Heart right ventricle (tissue), 16 donors: ENCODE data around the gene ATG9B. TPM values are rescaled to one million over a fixed set of nuclear protein-coding genes. Genes with fewer than 3 reads are reported as not detected.

ENCODE experiments used
- ATAC-seq, 8 donors: fragments of 200-7000 bp; cut with Tn5 transposase; one replicate each; pipeline ENCODE4 v1.9.1; 2020; ENCODE audit warnings: mild to moderate bottlenecking in 8 of 8, moderate library complexity in 8 of 8, moderate number of reproducible peaks in 1 of 8
- DNase-seq, 2 donors: peaks; one replicate each; pipeline ENCODE4 v3.0.0-alpha.2; 2020
- H3K27ac ChIP-seq, 10 donors: fragments of 200-600 bp; sonication (generic) in 2 of 10; one replicate each; pipeline versions ENCODE4 v1.5.0 to v1.8.0; 2020 to 2022; ENCODE audit warnings: mild to moderate bottlenecking in 3 of 10
- H3K27me3 ChIP-seq, 7 donors: fragments of 200-600 bp; one replicate each; pipeline ENCODE4 v1.8.0; 2021 to 2022; ENCODE audit warnings: mild to moderate bottlenecking in 2 of 7
- H3K36me3 ChIP-seq, 9 donors: fragments of 200-600 bp; sonication (generic) in 1 of 9; one replicate each; pipeline versions ENCODE4 v1.5.0 to v1.8.0; 2020 to 2022; ENCODE audit warnings: mild to moderate bottlenecking in 2 of 9
- H3K4me1 ChIP-seq, 9 donors: fragments of 200-600 bp; sonication (generic) in 1 of 9; one replicate each; pipeline versions ENCODE4 v1.5.0 to v1.8.0; 2020 to 2022; ENCODE audit warnings: mild to moderate bottlenecking in 4 of 9
- H3K4me3 ChIP-seq, 10 donors: fragments of 200-600 bp; sonication (generic) in 2 of 10; one replicate each; pipeline versions ENCODE4 v1.5.0 to v1.8.0; 2020 to 2022; ENCODE audit warnings: mild to moderate bottlenecking in 7 of 10, moderate library complexity in 2 of 10
- H3K9me3 ChIP-seq, 11 donors: fragments of 200-600 bp in 10 of 11; sonication (generic) in 2 of 11; one replicate each; pipeline versions ENCODE4 v1.5.0 to v1.8.0; 2013 to 2022; ENCODE audit warnings: mild to moderate bottlenecking in 2 of 11, control low read depth in 1 of 11, moderate library complexity in 1 of 11
- CTCF ChIP-seq, 9 donors: fragments of 200-600 bp; sonication (generic) in 2 of 9; IDR thresholded peaks; one replicate each; pipeline versions ENCODE4 v1.5.0 to v1.8.0; 2021 to 2022; ENCODE audit warnings: antibody characterized with exemption in 9 of 9, mild to moderate bottlenecking in 5 of 9, moderate library complexity in 1 of 9
- WGBS, 2 donors: extraction: QIAGEN DNeasy Blood & Tissue Kit; methylation state at CpG; one replicate each; pipeline ENCODE4 v1.1.7; 2013; ENCODE audit warnings: inconsistent platforms in 1 of 2; 5-methylcytosine and 5-hydroxymethylcytosine counted together
- intact Hi-C, 10 donors: fragments of 100-400 bp; cut with DNase I; formaldehyde crosslinking; loops; one replicate each; pipeline versions ENCODE4 v1.11.1 to v1.14.2; 2022
- polyA plus RNA-seq, 2 donors: library from polyadenylated mRNA; stranded (reverse); fragments of 200-250 nt; gene quantifications; one replicate each; pipeline ENCODE4 v1.2.3, GENCODE V29; 2013
- total RNA-seq, 10 donors: library from RNA; stranded (reverse); fragmentation: NEBNext Ultra II Directional in 3 of 10; extraction: Animal tissue kit (Norgen Biotek cat#: 25700) in 3 of 10; gene quantifications; one replicate each; pipeline versions ENCODE4 v1.2.1 to v1.2.4, GENCODE V29; 2021 to 2023
- donor health status: Arrhythmogenic right ventricular cardiomyopathy.
- donor health status: ischemic (EF 13 %, LVEDD 7.1; RV severe dilation, severe dysfunction).
- donor health status: healthy with polysubstance abuse.
- donor health status: DM: no; HTN: yes; CAD: no.
- donor health status: DM: no; HTN: no; CAD: no.
- donor health status: ischemic (EF 25% LVEDD 6.9; RV normal size, moderate dysfunction).
- donor health status: ischemic (EF 25% LVEDD 5.7; RV mildly dilated, moderate dysfunction).
- donor health status: healthy.
- donor health status: DM: yes; HTN: yes; CAD: no.
- donor health status: Ischemic cardiomyopathy.
- donor health status: ischemic (EF 35%, LVEDD 5.7; RV mildly dilated, moderate dysfunction).
- donor health status: nonischemic (EF 11% LVEDD 7.7; RV severe dilation, severe dysfunction).
- donor health status: DM: yes; HTN: yes; CAD: no.
- donor health status: PGD.
- donor health status: ischemic (EF 29% LVEDD 5.4; RV normal size, mild dysfunction).
- donor health status: nonischemic (EF 23%, LVEDD 6.1; RV moderate dilation, normal function).

The ATG9B gene
- total and polyA plus RNA-seq, 12 donors = 0.09 to 0.59 (median 0.39) TPM; not detected in 7

GRCh38 chr7:150989456-150989855, 34.8 kb downstream of the ATG9B start:
- 28 to 36% methylated on average over 7 of the region's 7 CpGs for WGBS, 2 donors
- H3K36me3 ChIP-seq = no peaks in the 10 kb centered on the region
- ATAC-seq (no peak), DNase-seq (no peak)
- intact Hi-C loops = loop anchor here (2.0 to 10.0 kb wide), 6 partner anchors 91 to 215 kb away; no protein-coding TSS in a partner anchor
- peak overlapping the region in 2 of 10 donors; percentile 18 to 33 for H3K4me3 ChIP-seq
- peaks cover 0 to 18% (median 0%) of the 10 kb centered on the region in 11 donors for H3K9me3 ChIP-seq
- H3K4me1 ChIP-seq = peaks cover 8 to 65% (median 36%) of the 10 kb centered on the region in 9 donors
- peak overlapping the region; percentile 57 to 90 (median 84) for H3K27ac ChIP-seq
- H3K27me3 ChIP-seq = peaks cover 0 to 22% (median 0%) of the 10 kb centered on the region in 7 donors
- TF ChIP-seq CTCF (IDR thresholded peaks at IDR 0.05) = no peak

- H3K9me3 ChIP-seq = peaks cover 0 to 18% (median 0%) of the 10 kb centered on the region in 11 donors
- intact Hi-C loops = loop anchor here (1.0 to 10.0 kb wide), 7 partner anchors 90 to 214 kb away; no protein-coding TSS in a partner anchor
- H3K4me3 ChIP-seq = peak overlapping the region in 3 of 10 donors; percentile 10 to 33 (median 18)
- H3K27me3 ChIP-seq = peaks cover 0 to 22% (median 0%) of the 10 kb centered on the region in 7 donors
- H3K4me1 ChIP-seq = peaks cover 8 to 57% (median 30%) of the 10 kb centered on the region in 9 donors
- ATAC-seq (peak; percentile 45 to 78 (median 67)), DNase-seq (peak; percentile 77 to 83)
- peak overlapping the region; percentile 57 to 90 (median 84) for H3K27ac ChIP-seq
- peak; percentile 82 to 96 (median 93) for TF ChIP-seq CTCF (IDR thresholded peaks at IDR 0.05)
- WGBS, 2 donors = 17 to 20% methylated on average over 30 of the region's 31 CpGs
- no peaks in the 10 kb centered on the region for H3K36me3 ChIP-seq
Measured at GRCh38 chr7:150988230-150989226, 35.8 kb downstream of the ATG9B start.

- WGBS, 2 donors = 46 to 48% methylated on average over 5 of the region's 5 CpGs
Measured at GRCh38 chr7:150986556-150986955, 37.7 kb downstream of the ATG9B start.

More at GRCh38 chr7:150986556-150986955, 37.7 kb downstream of the ATG9B start:
- TF ChIP-seq CTCF (IDR thresholded peaks at IDR 0.05) = no peak
- no peak for DNase-seq
- intact Hi-C loops = loop anchor here in 9 of 10 donors (1.0 to 10.0 kb wide), 9 partner anchors 22 to 212 kb away; no protein-coding TSS in a partner anchor
- ATAC-seq = no peak
- peaks cover 8 to 39% (median 30%) of the 10 kb centered on the region in 9 donors for H3K4me1 ChIP-seq
- peaks cover 0 to 40% (median 0%) of the 10 kb centered on the region in 7 donors for H3K27me3 ChIP-seq
- no peak overlapping the region for H3K4me3 ChIP-seq
- H3K9me3 ChIP-seq = peaks cover 0 to 18% (median 0%) of the 10 kb centered on the region in 11 donors
- H3K27ac ChIP-seq = peak overlapping the region in 1 of 10 donors; percentile 26
- no peaks in the 10 kb centered on the region for H3K36me3 ChIP-seq
